BLaER1 treated with 17β-estradiol and CSF1 and Interleukin-3, amounts not matched to agents 10 nM and 100 nM (cell line): ENCODE data around the gene LENEP.

Experiments
- H3K27ac ChIP-seq, 11 experiments: shearing (Covaris generic); formaldehyde crosslinking; 2 replicates each; pipeline ENCODE4 v1.8.1; 2022
- H3K27me3 ChIP-seq, 11 experiments: shearing (Covaris generic); formaldehyde crosslinking; 2 replicates each; pipeline ENCODE4 v1.8.1; 2022
- H3K36me3 ChIP-seq, 11 experiments: shearing (Covaris generic); formaldehyde crosslinking; 2 replicates each; pipeline ENCODE4 v1.8.1; 2022
- H3K4me1 ChIP-seq, 10 experiments: shearing (Covaris generic); formaldehyde crosslinking; 2 replicates each; pipeline ENCODE4 v1.8.1; 2022
- H3K4me2 ChIP-seq, 11 experiments: shearing (Covaris generic); formaldehyde crosslinking; 2 replicates each; pipeline ENCODE4 v1.8.1; 2022
- H3K4me3 ChIP-seq, 10 experiments: shearing (Covaris generic); formaldehyde crosslinking; 2 replicates each; pipeline ENCODE4 v1.8.1; 2022
- H3K9ac ChIP-seq, 11 experiments: shearing (Covaris generic); formaldehyde crosslinking; 2 replicates each; pipeline ENCODE4 v1.8.1; 2022
- H3K9me3 ChIP-seq, 11 experiments: shearing (Covaris generic); formaldehyde crosslinking; replicated peaks in 1 of 11; 2 replicates each; pipeline ENCODE4 v1.8.1; 2022
- H4K20me1 ChIP-seq, 11 experiments: shearing (Covaris generic); formaldehyde crosslinking; 2 replicates each; pipeline ENCODE4 v1.8.1; 2022
- Cebpa-rat ChIP-seq, 11 experiments: shearing (Covaris generic); IDR thresholded peaks; 2 replicates each; pipeline ENCODE4 v1.8.1; 2022

LENEP gene

GRCh38 chr1:155034318-155035208 is 41.2 kb downstream of the LENEP start:
- H3K4me1 ChIP-seq, result peaks cover 13 to 36% (median 26%) of the 10 kb centered on the region in 10 experiments
- no peaks in the 10 kb centered on the region for H4K20me1 ChIP-seq
- no peak overlapping the region for H3K27ac ChIP-seq
- no peaks in the 10 kb centered on the region for H3K36me3 ChIP-seq
- no peak overlapping the region for H3K4me3 ChIP-seq
- no peaks in the 10 kb centered on the region for H3K27me3 ChIP-seq
- no peak overlapping the region for H3K9ac ChIP-seq
- H3K9me3 ChIP-seq, result no peaks in the 10 kb centered on the region
- no peak overlapping the region; a peak in 1 of 22 replicates for H3K4me2 ChIP-seq
- TF ChIP-seq Cebpa-rat (IDR thresholded peaks at IDR 0.05), result no peak

DNA sequence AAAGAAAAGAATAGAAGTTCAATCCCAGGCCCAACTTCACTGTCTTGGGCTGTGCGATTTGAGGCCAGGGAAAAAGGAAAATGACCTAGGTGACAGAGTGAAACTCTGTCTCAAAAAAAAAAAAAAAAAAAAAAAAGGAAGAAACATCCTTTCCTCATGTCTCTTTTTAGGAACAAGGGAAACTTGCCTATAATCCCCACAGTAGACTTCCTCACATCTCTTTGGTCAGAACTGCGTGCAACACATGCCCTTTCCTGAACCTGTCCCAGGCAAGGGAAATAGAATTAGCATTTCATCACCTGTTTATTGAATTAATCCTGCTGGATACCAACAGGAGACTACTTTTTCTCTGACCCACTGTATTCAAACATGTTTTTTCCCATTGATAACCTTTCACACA is 42.5 kb downstream of the LENEP start:
- H3K27ac ChIP-seq, result no peak overlapping the region
- no peaks in the 10 kb centered on the region for H4K20me1 ChIP-seq
- H3K9me3 ChIP-seq, result no peaks in the 10 kb centered on the region
- peak overlapping the region in 5 of 11 experiments; percentile 37 to 79 (median 76); a peak in 9 of 22 replicates for H3K4me2 ChIP-seq
- no peak for TF ChIP-seq Cebpa-rat (IDR thresholded peaks at IDR 0.05)
- peaks cover 16 to 38% (median 29%) of the 10 kb centered on the region in 10 experiments for H3K4me1 ChIP-seq
- H3K36me3 ChIP-seq, result no peaks in the 10 kb centered on the region
- H3K9ac ChIP-seq, result no peak overlapping the region
- H3K27me3 ChIP-seq, result no peaks in the 10 kb centered on the region
- H3K4me3 ChIP-seq, result no peak overlapping the region

DNA sequence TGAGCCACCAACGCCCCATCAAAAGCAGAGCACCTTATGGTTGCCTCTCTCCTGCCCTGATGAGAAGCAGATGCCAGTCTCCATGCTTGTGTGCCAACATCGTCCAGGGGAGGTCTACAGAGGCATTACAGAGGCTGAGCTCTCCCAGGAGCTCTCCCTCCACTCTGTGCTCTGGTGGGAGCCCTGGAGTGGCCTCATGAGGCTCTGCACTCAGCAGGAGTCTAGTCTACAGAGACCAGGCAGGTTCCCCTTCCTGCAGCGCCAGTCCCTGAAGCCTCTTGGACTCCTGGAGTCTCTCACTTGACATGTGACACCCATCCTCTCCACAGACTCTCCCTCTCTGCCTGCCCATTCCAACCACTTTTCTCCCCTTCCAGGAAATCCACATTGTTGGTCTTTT is 43.7 kb downstream of the LENEP start:
- Histone ChIP-seq H3K36me3 (no peaks in the 10 kb centered on the region), H3K9ac (no peak overlapping the region), H3K27ac (no peak overlapping the region), H4K20me1 (no peaks in the 10 kb centered on the region), H3K4me2 (peak overlapping the region in 6 of 11 experiments; percentile 15 to 79 (median 57); a peak in 10 of 22 replicates), H3K9me3 (no peaks in the 10 kb centered on the region), H3K4me3 (no peak overlapping the region), H3K4me1 (peaks cover 27 to 42% (median 36%) of the 10 kb centered on the region in 10 experiments), H3K27me3 (no peaks in the 10 kb centered on the region)
- TF ChIP-seq Cebpa-rat (IDR thresholded peaks at IDR 0.05), result no peak

DNA sequence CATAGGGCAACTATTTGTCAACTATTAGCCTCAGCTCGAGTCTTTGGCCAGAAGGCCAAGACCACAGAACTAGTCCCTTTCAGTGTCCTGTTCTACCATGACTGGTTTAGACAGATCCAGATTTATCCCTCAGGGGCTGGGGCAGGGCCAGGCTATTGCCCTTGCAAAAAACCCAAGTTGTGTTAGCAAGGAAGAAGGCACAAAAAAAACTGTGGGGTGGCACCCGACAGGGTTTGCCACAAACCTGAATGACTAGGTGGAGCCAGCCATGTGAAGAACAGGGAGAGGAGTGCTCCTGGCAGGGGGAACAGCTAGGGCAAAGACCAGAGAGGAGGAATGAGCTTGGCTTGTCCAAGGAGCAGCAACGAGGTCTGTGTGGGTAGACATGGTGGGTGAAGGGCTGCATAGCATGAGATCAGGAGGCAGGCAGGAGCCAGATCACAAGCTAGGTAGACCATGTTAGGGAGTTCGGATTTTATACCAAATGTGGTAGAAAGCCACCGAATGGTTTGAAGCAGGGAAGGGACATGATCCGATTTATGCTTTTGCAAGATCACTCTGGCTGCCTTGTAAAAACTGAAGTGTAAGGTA is 44.6 kb downstream of the LENEP start:
- Histone ChIP-seq H3K4me2 (peak overlapping the region in 4 of 11 experiments; percentile 51 to 78 (median 73); a peak in 6 of 22 replicates), H3K9me3 (no peaks in the 10 kb centered on the region), H3K27ac (no peak overlapping the region)

DNA sequence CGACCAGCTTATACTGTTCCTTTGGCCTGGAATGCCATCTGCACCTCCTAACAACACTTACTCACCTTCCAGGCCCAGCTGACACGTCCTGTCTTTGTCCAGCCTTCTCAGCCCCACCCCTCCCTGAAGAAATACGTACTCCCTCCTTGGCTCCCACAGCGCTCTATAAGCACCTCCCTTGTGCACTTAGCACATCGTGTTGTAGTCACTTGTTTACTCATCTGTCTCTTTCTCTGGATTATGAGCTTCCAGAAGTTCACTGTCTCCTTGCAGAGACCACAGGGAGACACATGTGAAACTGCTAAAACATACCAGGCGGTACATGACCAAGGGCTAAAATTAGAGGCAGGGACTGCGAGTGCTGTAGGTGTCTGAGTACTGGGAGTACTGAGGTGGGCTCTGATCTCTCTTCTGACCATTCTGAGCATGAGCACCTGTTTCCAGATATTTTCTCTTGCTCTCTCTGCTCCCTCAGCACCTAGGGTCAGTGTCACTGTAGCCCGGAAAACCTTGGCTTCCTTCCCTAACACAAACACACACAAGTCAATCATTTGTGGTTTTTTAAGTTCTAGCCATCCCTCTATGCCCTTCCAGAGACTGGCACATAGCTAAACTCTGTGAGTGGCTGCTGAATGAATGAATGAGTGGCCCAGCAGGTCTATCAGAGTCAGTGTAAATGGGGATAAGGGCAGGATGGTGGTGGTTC is 45.4 kb downstream of the LENEP start:
- Histone ChIP-seq H3K4me3 (no peak overlapping the region), H3K27me3 (no peaks in the 10 kb centered on the region; a peak in 1 of 22 replicates), H3K27ac (no peak overlapping the region), H3K36me3 (no peaks in the 10 kb centered on the region), H4K20me1 (no peaks in the 10 kb centered on the region), H3K4me2 (peak overlapping the region; percentile 51 to 78 (median 73)), H3K9me3 (no peaks in the 10 kb centered on the region), H3K4me1 (peaks cover 33 to 59% (median 50%) of the 10 kb centered on the region in 10 experiments), H3K9ac (0 out of 22 replicates have a peak overlapping the region, but pooled peaks of 1 of the 11 experiments have one; percentile 17)
- TF ChIP-seq Cebpa-rat (IDR thresholded peaks at IDR 0.05), result no peak

More for the DNA sequence above, 44.6 kb downstream of the LENEP start:
- Histone ChIP-seq H3K4me3 (no peak overlapping the region), H3K9ac (no peak overlapping the region), H3K4me1 (peaks cover 33 to 51% (median 41%) of the 10 kb centered on the region in 10 experiments), H4K20me1 (no peaks in the 10 kb centered on the region), H3K36me3 (no peaks in the 10 kb centered on the region), H3K27me3 (no peaks in the 10 kb centered on the region)
- TF ChIP-seq Cebpa-rat (IDR thresholded peaks at IDR 0.05), result no peak

DNA sequence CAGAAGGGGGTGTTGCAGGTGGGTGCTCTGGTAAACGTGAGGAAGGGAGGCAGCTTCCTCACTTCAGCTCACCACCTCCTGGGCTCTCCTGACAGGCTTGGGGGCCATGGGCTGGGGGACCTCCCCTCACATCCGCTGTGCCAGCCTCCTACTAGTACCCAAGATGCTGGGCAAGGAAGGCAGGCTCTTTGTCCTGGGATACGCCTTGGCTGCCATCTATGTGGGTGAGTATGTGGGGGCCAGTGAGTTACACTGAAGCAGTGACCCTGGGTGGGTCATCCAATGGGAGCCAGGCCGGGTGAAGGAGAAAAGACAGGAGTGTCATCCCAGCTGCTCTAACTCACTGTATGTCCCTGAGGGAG is 45.9 kb downstream of the LENEP start:
- H3K36me3 ChIP-seq, result no peaks in the 10 kb centered on the region
- H3K27ac ChIP-seq, result no peak overlapping the region
- no peak for TF ChIP-seq Cebpa-rat (IDR thresholded peaks at IDR 0.05)
- 0 out of 22 replicates have a peak overlapping the region, but pooled peaks of 1 of the 11 experiments have one; percentile 17 for H3K9ac ChIP-seq
- no peak overlapping the region for H3K4me3 ChIP-seq
- H3K4me2 ChIP-seq, result peak overlapping the region; percentile 51 to 78 (median 73)
- no peaks in the 10 kb centered on the region for H3K9me3 ChIP-seq
- no peaks in the 10 kb centered on the region for H4K20me1 ChIP-seq
- peaks cover 33 to 64% (median 55%) of the 10 kb centered on the region in 10 experiments for H3K4me1 ChIP-seq
- no peaks in the 10 kb centered on the region; a peak in 1 of 22 replicates for H3K27me3 ChIP-seq

DNA sequence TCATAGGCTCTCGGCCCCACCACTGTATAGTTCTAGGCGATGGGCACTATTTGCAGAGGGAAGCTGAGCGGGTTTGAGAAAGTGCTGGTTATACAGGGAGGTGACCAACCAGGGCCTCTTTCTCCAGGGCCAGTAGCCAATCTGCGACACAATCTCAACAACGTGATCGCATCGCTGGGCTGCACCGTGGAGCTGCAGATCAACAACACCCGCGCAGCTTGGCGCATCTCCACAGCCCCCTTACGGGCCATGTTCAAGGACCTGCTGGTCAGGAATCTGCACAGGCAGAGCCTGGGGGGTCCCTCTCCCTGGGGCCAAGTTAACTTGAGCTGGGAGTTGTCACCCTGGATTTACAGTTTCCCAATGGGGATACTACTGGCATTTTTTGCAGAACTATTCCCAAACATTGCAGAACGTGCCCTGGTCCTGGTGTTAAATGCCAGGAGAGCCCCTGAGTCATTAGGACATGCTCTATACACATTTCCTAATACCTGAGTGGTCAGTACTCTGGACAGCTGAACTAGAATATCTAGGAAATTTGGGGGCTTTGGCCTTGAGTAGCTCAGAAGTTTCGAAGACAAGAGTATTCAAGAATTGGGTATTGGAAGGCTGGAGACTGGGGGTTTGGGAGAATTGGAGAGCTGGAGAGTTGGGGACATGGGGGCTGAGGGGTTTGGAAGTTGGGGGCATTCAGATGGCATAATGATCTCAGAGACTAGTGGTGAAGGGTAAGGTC is 47.1 kb downstream of the LENEP start:
- H3K27me3 ChIP-seq, result no peaks in the 10 kb centered on the region; a peak in 1 of 22 replicates
- H3K4me3 ChIP-seq, result no peak overlapping the region
- no peaks in the 10 kb centered on the region for H3K9me3 ChIP-seq
- H4K20me1 ChIP-seq, result no peaks in the 10 kb centered on the region
- TF ChIP-seq Cebpa-rat (IDR thresholded peaks at IDR 0.05), result no peak
- no peak overlapping the region for H3K9ac ChIP-seq
- peak overlapping the region in 6 of 11 experiments; percentile 25 to 66 (median 61); a peak in 9 of 22 replicates for H3K4me2 ChIP-seq
- H3K4me1 ChIP-seq, result peaks cover 42 to 76% (median 67%) of the 10 kb centered on the region in 10 experiments
- H3K36me3 ChIP-seq, result no peaks in the 10 kb centered on the region
- no peak overlapping the region for H3K27ac ChIP-seq

DNA sequence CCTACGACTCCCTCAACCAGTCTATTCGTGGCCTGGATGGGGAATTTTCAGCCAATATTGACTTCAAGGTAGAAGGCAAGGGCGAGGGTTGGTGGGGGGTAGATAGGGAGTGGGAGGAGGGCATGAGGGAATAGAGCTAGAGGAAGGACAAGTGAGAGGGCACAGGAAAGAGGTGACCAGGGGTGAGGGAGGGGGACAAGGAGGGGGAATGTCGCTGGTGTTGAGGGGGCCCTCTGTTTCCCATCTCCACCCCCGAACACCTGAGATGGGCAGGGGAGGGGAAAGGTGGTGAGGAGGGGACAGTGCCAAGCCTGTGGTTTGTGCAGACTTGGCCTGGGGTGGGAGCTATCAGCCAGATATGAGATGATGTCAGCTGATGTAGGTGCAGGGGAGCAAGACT is 49.4 kb downstream of the LENEP start:
- peak overlapping the region in 9 of 11 experiments; percentile 21 to 66 (median 57); a peak in 15 of 22 replicates for H3K4me2 ChIP-seq
- H3K4me3 ChIP-seq, result no peak overlapping the region
- no peak overlapping the region for H3K27ac ChIP-seq
- no peaks in the 10 kb centered on the region; a peak in 1 of 22 replicates for H3K27me3 ChIP-seq
- no peaks in the 10 kb centered on the region for H3K9me3 ChIP-seq
- no peaks in the 10 kb centered on the region for H3K36me3 ChIP-seq
- peaks cover 22 to 71% (median 62%) of the 10 kb centered on the region in 10 experiments for H3K4me1 ChIP-seq
- peak overlapping the region in 1 of 11 experiments; percentile 4; a peak in 1 of 22 replicates for H3K9ac ChIP-seq
- no peak for TF ChIP-seq Cebpa-rat (IDR thresholded peaks at IDR 0.05)
- H4K20me1 ChIP-seq, result no peaks in the 10 kb centered on the region
